ENCODE data around the gene TBC1D10A. TPM values are rescaled to one million over a fixed set of nuclear protein-coding genes. Genes with fewer than 3 reads are reported as not detected.

Gene TBC1D10A
- total RNA-seq, 1 donor from 2014 or later = 32.7 TPM

DNA sequence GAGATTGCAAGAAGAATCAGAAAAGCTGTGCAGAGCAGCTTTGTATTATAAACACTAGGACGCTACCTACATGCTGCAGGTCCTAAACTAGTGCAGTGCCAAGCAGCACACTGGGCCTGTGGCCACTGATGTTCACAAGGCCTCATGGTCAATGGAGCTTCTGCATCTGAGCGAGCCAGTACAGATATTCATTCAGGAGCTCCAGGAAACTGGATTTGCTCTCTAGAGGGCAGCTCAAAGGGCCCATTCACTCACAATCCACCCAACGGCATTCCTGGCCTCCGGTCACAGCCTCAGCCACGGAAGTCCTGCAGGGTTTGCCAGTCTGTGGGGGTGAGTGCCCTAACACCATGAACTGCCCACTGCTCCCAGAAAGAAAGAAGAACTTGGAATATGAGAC lies 5.8 kb upstream of the TBC1D10A start:
- no peaks in the 10 kb centered on the region for H3K4me1 ChIP-seq (ENCODE audit: insufficient read depth, low read length)
- peaks cover 8% of the 10 kb centered on the region for H3K4me1 Mint-ChIP-seq (ENCODE audit: low read depth, unreplicated experiment)
- H3K36me3 ChIP-seq (ENCODE audit: insufficient read depth, low read length) = peaks cover 59% of the 10 kb centered on the region
- H3K27me3 ChIP-seq (ENCODE audit: insufficient read depth, low read length) = no peaks in the 10 kb centered on the region
- no peak overlapping the region for H3K27ac ChIP-seq (ENCODE audit: low read depth, low read length)
- H4K20me1 ChIP-seq (ENCODE audit: insufficient read depth, low read length) = peaks cover 27% of the 10 kb centered on the region
- DNase-seq (ENCODE audit: low read depth) (no peak), FAIRE-seq (no peak)
- no peak overlapping the region for H3K4me3 Mint-ChIP-seq (ENCODE audit: unreplicated experiment)
- no peaks in the 10 kb centered on the region for H3K27me3 Mint-ChIP-seq (ENCODE audit: low read depth, unreplicated experiment)
- no peak overlapping the region for H3K27ac Mint-ChIP-seq (ENCODE audit: unreplicated experiment)
- no peak overlapping the region for H3K4me3 ChIP-seq (ENCODE audit: insufficient read depth, low read depth, low read length)
- H3K9ac ChIP-seq (ENCODE audit: low read length) = no peak overlapping the region
- H3K4me2 ChIP-seq (ENCODE audit: low read length) = no peak overlapping the region
- no peak for TF ChIP-seq EZH2 (IDR thresholded peaks at IDR 0.05; ENCODE audit: insufficient read depth, low read length)
- TF ChIP-seq, protein P1, sequence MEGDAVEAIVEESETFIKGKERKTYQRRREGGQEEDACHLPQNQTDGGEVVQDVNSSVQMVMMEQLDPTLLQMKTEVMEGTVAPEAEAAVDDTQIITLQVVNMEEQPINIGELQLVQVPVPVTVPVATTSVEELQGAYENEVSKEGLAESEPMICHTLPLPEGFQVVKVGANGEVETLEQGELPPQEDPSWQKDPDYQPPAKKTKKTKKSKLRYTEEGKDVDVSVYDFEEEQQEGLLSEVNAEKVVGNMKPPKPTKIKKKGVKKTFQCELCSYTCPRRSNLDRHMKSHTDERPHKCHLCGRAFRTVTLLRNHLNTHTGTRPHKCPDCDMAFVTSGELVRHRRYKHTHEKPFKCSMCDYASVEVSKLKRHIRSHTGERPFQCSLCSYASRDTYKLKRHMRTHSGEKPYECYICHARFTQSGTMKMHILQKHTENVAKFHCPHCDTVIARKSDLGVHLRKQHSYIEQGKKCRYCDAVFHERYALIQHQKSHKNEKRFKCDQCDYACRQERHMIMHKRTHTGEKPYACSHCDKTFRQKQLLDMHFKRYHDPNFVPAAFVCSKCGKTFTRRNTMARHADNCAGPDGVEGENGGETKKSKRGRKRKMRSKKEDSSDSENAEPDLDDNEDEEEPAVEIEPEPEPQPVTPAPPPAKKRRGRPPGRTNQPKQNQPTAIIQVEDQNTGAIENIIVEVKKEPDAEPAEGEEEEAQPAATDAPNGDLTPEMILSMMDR (IDR thresholded peaks at IDR 0.05; ENCODE audit: insufficient read depth, low read depth, low read length) = no peak
- no peaks in the 10 kb centered on the region for H3K9me3 ChIP-seq (ENCODE audit: insufficient read depth, low read depth, low read length)
- H3K9me3 Mint-ChIP-seq (ENCODE audit: unreplicated experiment) = no peaks in the 10 kb centered on the region
- no peak overlapping the region for H2AFZ ChIP-seq (ENCODE audit: low read depth, low read length)
- H3K36me3 Mint-ChIP-seq (ENCODE audit: low read depth, unreplicated experiment) = peaks cover 31% of the 10 kb centered on the region
- H3K79me2 ChIP-seq (ENCODE audit: insufficient read depth, low read length) = no peaks in the 10 kb centered on the region

DNA sequence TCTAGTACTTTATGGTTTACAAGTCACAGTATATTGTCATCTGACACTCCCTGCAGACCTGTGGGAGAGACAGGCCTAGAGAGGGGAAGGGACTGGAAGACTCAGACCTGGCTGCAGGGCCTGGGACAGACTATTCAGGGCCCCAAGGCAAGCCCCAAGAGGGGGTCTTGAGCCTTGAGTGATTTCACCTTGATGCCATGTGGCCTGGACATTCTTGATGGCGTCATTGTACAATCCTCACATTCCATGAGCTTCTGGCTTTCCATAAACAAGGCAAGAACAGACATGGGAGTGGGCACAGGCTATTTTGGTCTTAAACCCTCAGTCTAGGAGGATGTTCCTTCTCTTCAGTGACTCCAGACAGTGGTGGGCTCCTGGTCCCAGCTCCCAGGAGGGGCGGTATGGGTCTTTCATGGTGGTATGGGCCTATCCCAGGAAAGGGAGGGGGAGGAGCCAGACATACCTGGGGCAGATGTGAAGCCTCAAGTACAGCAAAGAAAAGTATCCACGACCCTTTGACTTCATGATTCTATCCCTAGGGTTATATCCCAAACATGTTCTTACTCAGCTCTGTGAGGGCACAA lies 1.8 kb upstream of the TBC1D10A start:
- Histone ChIP-seq H3K36me3 (ENCODE audit: insufficient read depth, low read length) (peaks cover 24% of the 10 kb centered on the region), H3K4me1 (ENCODE audit: insufficient read depth, low read length) (peaks cover 27% of the 10 kb centered on the region), H3K4me2 (ENCODE audit: low read length) (peak overlapping the region; percentile 15), H3K27me3 (ENCODE audit: insufficient read depth, low read length) (no peaks in the 10 kb centered on the region), H2AFZ (ENCODE audit: low read depth, low read length) (no peak overlapping the region), H4K20me1 (ENCODE audit: insufficient read depth, low read length) (peaks cover 38% of the 10 kb centered on the region), H3K79me2 (ENCODE audit: insufficient read depth, low read length) (peaks cover 29% of the 10 kb centered on the region), H3K27ac (ENCODE audit: low read depth, low read length) (peak overlapping the region; percentile 24), H3K4me3 (ENCODE audit: insufficient read depth, low read depth, low read length) (no peak overlapping the region), H3K9ac (ENCODE audit: low read length) (no peak overlapping the region), H3K9me3 (ENCODE audit: insufficient read depth, low read depth, low read length) (no peaks in the 10 kb centered on the region)
- Mint-ChIP-seq H3K9me3 (ENCODE audit: unreplicated experiment) (no peaks in the 10 kb centered on the region), H3K4me1 (ENCODE audit: low read depth, unreplicated experiment) (peaks cover 30% of the 10 kb centered on the region), H3K4me3 (ENCODE audit: unreplicated experiment) (peak overlapping the region; percentile 27), H3K27me3 (ENCODE audit: low read depth, unreplicated experiment) (no peaks in the 10 kb centered on the region), H3K36me3 (ENCODE audit: low read depth, unreplicated experiment) (peaks cover 3% of the 10 kb centered on the region), H3K27ac (ENCODE audit: unreplicated experiment) (peak overlapping the region; percentile 77)
- TF ChIP-seq, protein P1 (IDR thresholded peaks at IDR 0.05; ENCODE audit: insufficient read depth, low read depth, low read length) = no peak
- TF ChIP-seq EZH2 (IDR thresholded peaks at IDR 0.05; ENCODE audit: insufficient read depth, low read length) = no peak
- no peak for FAIRE-seq
- no peak for DNase-seq (ENCODE audit: low read depth)

GRCh38 chr22:30327864-30328345 lies 1.2 kb upstream of the TBC1D10A start:
- FAIRE-seq = no peak
- no peaks in the 10 kb centered on the region for H3K27me3 ChIP-seq (ENCODE audit: insufficient read depth, low read length)
- H3K9me3 ChIP-seq (ENCODE audit: insufficient read depth, low read depth, low read length) = no peaks in the 10 kb centered on the region
- Mint-ChIP-seq H3K9me3 (ENCODE audit: unreplicated experiment) (no peaks in the 10 kb centered on the region), H3K36me3 (ENCODE audit: low read depth, unreplicated experiment) (peaks cover 3% of the 10 kb centered on the region), H3K27me3 (ENCODE audit: low read depth, unreplicated experiment) (no peaks in the 10 kb centered on the region), H3K4me1 (ENCODE audit: low read depth, unreplicated experiment) (peaks cover 30% of the 10 kb centered on the region), H3K4me3 (ENCODE audit: unreplicated experiment) (peak overlapping the region; percentile 69), H3K27ac (ENCODE audit: unreplicated experiment) (peak overlapping the region; percentile 77)
- DNase-seq (ENCODE audit: low read depth) = no peak
- peaks cover 39% of the 10 kb centered on the region for H4K20me1 ChIP-seq (ENCODE audit: insufficient read depth, low read length)
- no peak overlapping the region for H3K4me3 ChIP-seq (ENCODE audit: insufficient read depth, low read depth, low read length)
- no peak overlapping the region for H3K27ac ChIP-seq (ENCODE audit: low read depth, low read length)
- H3K4me1 ChIP-seq (ENCODE audit: insufficient read depth, low read length) = peaks cover 30% of the 10 kb centered on the region
- H3K79me2 ChIP-seq (ENCODE audit: insufficient read depth, low read length) = peaks cover 35% of the 10 kb centered on the region
- no peak overlapping the region for H3K9ac ChIP-seq (ENCODE audit: low read length)
- TF ChIP-seq, protein P1 (IDR thresholded peaks at IDR 0.05; ENCODE audit: insufficient read depth, low read depth, low read length) = no peak
- no peak for TF ChIP-seq EZH2 (IDR thresholded peaks at IDR 0.05; ENCODE audit: insufficient read depth, low read length)
- H3K4me2 ChIP-seq (ENCODE audit: low read length) = no peak overlapping the region
- peaks cover 18% of the 10 kb centered on the region for H3K36me3 ChIP-seq (ENCODE audit: insufficient read depth, low read length)
- H2AFZ ChIP-seq (ENCODE audit: low read depth, low read length) = no peak overlapping the region

Data from astrocyte (in vitro differentiated cells and primary cell).